ENCODE data around the gene APBB3.

Gene APBB3

GRCh38 chr5:140556438-140556837 is 8.0 kb downstream of the APBB3 start:
- no peak for TF ChIP-seq CTCF (IDR thresholded peaks at IDR 0.05)

GRCh38 chr5:140555747-140556312 is 8.6 kb downstream of the APBB3 start:
- TF ChIP-seq CTCF (IDR thresholded peaks at IDR 0.05), result no peak

GRCh38 chr5:140554454-140554853 is 9.9 kb downstream of the APBB3 start:
- no peak for TF ChIP-seq CTCF (IDR thresholded peaks at IDR 0.05)

- TF ChIP-seq CTCF (IDR thresholded peaks at IDR 0.05), result no peak
Measured at GRCh38 chr5:140553657-140554056, 10.7 kb downstream of the APBB3 start.

GRCh38 chr5:140551872-140552271 is 12.5 kb downstream of the APBB3 start:
- no peak for TF ChIP-seq CTCF (IDR thresholded peaks at IDR 0.05)

GRCh38 chr5:140550147-140551079 is 14.0 kb downstream of the APBB3 start:
- no peak for TF ChIP-seq CTCF (IDR thresholded peaks at IDR 0.05)

GRCh38 chr5:140549237-140550144 is 14.9 kb downstream of the APBB3 start:
- TF ChIP-seq CTCF (IDR thresholded peaks at IDR 0.05), result no peak
